Left ventricle myocardium superior (tissue), 1 donor: ENCODE measurements around the gene METTL1. TPM values are rescaled to one million over a fixed set of nuclear protein-coding genes. Genes with fewer than 3 reads are reported as not detected.

Source experiments
- ATAC-seq: fragments of 200-7000 bp; cut with Tn5 transposase; one replicate; pipeline ENCODE4 v1.9.1; 2020; ENCODE audit warnings: mild to moderate bottlenecking, moderate library complexity
- DNase-seq: peaks from one replicate; pipeline ENCODE4 v3.0.0-alpha.2; 2020
- intact Hi-C: fragments of 100-400 bp; cut with micrococcal nuclease; formaldehyde crosslinking; loops from one replicate; pipeline ENCODE4 v1.11.0; 2022
- total RNA-seq: library from RNA; stranded (reverse); fragmentation: NEBNext Ultra II Directional; extraction: Animal tissue kit (Norgen Biotek cat#: 25700); gene quantifications from one replicate; pipeline ENCODE4 v1.2.1, GENCODE V29; 2021
- donor health status: DM: no; HTN: yes; CAD: no; lungs with severe emphysema.

METTL1 gene
- total RNA-seq, 1 donor from 2014 or later, result 7.5 TPM

DNA sequence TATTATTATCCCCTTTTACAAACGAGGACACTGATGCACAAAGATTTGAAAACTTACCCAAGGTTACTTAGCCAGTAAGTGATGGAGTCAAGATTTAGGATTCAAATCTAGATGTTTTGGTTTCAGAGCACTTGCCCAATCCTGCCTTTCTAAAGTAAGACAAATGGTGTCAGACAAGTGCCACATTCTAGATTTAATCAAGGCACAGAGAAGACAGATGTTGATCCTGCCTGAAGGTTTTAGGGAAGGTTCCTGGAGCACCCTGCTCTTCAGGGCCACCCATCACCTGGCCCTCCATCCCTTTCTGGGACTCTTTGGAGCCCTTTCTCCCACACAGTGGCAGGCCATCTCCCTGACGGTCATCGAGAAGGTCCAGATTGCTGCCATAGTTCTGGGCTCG lies 14.1 kb downstream of the METTL1 start:
- no peak for ATAC-seq
- intact Hi-C loops, result no loop called here

DNA sequence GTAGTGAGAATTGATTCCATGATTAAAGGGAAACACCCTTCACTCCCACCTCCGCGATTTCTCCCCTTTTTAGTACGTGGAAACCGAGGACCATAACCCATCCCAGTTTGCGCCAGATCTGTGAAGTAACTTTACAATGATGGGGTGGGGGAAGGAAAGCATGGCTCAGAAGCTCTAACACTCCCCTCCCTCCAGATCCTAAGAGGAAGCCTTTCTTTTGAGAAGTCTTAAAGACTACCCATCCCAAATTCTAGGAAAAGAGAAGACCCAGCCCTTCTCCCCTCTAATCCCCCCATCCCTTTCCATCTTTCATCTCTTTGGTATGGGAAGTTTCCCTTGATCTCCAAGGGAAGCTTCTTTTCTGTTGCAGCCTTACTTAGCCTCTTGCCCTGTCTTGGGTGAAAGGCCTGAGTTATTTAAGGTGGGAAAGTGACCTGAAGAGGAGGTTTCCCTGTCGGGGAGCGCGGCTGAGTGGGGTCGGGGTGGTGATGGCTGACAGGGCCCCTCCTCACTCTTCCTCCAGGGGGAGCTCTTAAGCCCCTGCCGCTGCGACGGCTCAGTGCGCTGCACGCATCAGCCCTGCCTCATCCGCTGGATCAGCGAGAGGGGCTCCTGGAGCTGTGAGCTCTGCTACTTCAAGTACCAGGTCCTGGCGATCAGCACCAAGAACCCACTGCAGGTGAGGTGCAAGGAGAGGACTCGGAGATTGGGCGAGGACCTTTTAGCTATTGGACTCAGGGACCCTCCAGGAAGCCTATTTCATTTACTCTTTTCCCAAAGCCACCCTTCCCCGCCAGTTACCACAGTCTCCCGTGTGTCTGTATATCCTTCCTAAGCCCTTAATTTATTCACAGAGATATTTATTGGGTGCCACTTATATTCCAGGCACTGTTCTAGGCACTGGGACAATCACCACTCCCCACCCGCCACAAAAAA lies 15.2 kb downstream of the METTL1 start:
- ATAC-seq (no peak), DNase-seq (peak; percentile 58)
- intact Hi-C loops, result no loop called here

More for the DNA sequence above, 14.1 kb downstream of the METTL1 start:
- DNase-seq, result no peak

DNA sequence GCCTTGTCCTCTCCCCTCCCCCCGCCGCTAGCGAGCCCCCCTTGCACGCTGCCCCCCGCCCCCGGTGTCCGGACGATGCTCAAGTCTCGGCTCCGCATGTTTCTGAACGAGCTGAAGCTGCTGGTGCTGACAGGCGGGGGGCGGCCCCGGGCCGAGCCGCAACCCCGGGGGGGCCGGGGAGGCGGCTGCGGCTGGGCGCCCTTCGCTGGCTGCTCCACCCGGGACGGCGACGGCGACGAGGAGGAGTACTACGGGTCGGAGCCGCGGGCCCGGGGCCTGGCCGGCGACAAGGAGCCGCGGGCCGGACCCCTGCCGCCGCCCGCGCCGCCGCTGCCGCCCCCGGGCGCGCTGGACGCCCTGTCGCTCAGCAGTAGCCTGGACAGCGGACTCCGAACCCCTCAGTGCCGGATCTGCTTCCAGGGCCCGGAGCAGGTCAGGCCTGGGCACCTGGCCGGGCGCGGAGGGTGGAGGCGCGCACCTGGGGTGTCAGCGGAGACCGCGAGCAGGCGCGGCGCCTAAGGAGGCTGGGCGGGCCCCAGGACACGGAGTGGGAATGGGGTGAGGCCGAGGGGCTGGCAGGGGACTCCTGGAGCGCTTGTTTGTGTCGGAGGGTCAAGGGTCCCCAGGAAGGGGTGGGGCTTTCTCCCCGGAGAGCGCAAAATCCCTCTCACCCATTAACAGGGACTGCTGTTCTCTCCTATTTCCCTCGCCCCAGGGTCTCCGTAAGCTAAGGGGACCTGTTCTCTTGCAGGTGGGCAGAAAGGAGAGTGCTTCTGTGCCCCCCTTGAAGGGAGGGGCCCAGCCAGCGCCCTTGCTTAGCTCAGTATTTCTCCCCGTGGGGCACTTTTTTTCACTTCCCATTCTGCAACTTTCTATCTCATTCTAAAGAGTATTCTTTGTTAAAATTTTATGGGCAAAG lies 16.2 kb downstream of the METTL1 start:
- intact Hi-C loops, result no loop called here
- peak; percentile 59 for DNase-seq
- no peak for ATAC-seq

DNA sequence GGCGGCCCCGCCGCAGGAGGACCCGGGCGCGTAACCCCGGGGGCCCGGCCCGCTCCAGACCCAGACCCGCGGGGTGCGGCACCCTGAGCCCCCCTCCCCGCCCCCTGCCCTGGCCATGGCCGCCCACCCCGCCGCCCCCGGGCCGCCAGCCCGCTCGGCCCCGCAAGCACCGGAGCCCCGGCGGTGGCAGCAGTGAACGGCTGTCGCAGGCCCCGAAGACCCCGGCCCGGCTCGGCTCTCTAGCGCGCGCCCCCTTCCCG lies 16.8 kb downstream of the METTL1 start:
- no peak for ATAC-seq
- intact Hi-C loops, result no loop called here
- no peak for DNase-seq

DNA sequence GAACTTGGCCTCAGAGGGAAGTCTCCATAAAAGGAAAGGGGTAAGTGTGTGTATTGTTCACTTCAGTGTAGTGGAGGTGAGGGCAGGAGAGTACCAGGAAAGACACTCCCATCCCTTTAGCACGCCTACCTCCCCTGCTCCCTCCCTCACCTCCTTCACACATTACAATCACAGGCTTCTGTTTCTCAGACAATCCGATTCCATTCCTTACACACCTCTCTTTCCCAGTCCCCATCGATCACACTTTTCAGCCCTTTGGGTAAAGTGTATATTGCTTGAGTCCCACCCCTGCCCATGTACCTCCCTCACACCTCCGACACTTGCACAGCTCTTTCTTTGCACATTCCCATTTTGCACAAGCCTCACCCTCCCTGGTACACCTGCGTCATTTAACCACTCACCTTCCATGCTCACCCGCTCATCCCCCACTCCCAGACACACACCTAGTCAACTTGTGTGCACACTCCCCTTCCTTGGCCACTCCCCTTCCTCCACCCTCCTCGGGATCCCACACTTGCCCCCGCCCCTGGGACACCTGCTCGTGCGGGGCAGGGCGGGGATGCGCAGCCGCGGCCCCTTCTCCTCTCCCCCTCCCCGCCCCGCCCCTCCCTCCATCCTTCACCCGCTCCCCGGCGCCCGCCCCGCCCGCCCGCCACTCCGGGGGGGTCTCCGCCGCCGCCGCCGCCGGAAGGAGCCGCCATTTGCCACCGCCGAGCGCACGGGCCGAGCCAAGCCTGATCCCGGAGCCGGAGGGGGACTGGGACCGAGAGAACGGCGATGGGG lies 17.3 kb downstream of the METTL1 start, which contains the start of gene MARCHF9:
Gene MARCHF9, plus strand, starts transcription at position 693 of the 783 bp plus-strand sequence. CDS start 426 bp downstream, outside the sequence.
- DNase-seq (peak; percentile 71), ATAC-seq (peak; percentile 5)
- intact Hi-C loops, result no loop called here

DNA sequence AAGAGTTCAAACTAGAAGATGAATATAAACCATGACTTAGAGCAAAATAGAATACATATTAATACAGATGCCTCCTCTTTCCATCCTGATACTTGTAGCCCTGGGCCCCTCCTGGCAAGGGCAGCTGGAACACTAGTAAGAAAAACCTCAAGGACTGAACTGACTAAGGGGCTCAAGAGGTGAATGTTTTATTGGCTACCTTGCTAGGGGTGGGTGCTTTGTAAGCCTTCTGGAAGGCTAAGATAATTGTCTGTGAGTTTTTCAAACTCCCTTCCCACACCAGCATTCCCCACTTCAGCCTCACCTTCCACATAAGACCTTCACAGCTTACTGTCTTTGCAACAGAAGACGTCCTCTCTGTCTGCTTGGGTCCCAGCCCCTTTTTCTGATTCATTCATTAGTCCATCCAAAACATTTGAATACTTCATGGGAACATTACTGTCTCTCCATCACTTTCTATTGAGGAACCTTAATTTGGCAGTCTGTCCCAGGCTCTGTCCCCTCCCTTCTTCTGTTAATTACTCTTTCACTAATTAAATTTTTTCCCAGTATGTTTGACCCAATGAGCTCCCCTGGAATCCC lies 18.1 kb downstream of the METTL1 start:
- ATAC-seq, result no peak
- no peak for DNase-seq
- intact Hi-C loops, result no loop called here

DNA sequence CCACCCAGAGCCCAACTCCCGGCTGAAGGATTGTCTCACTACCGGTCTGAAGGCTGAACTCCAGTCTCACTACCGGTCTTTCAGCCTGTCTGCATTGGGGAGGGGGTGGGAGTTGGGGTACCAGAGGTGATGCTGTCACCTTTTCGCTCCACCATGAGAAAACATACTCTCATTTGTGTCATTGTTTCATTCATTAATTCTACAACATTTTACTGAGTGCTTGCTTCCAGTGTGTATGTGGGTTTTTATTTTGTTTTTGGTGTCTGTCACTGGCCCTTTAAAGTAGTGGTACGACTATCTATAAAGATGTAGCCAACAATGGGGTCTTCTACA lies 19.3 kb downstream of the METTL1 start:
- intact Hi-C loops, result no loop called here
- DNase-seq (no peak), ATAC-seq (no peak)

DNA sequence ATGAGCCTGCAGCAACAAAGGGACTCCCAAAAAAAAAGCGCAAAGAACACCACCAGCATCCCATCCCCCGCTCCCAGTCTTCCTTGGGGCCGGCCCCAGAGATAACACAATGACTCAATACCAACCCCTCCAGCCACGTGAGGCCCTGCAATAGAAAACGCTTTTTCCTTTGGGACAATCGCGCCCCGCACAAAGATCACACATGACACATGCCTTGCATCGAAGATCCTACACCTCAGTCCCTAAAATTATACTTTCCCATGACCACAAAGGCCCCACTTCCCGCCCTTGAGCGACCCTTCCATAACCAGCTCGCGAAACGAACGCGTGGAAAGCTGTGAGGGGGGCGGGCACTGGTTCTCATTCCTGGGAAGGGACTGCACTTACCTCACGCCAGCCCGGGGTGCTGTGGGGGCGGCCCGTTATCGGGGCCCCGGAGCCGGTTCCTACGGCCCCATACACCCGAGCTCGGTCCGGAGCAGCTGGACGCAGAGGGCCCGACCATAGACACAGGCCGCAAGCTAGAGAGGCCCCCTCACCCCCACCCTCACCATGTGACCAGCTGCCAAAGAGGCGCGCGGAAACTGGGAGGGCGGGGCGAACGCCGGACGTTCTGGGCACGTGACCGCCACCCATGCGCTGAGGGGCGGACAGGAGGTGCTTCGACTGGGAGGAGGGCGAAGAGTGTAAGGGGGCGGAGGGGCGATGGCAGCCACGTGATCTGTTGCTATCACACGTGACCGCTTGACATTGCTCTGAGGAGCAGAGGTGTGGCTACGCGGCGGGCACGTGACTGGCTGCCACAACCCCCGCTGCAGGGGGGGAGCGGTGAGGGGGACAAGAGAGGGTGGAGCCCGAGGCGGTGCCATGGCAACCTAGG lies 19.9 kb downstream of the METTL1 start, which contains the start of gene CDK4:
Gene CDK4, minus strand, starts transcription at position 523 of the 880 bp plus-strand sequence. CDS start 593 bp downstream, outside the sequence.
- ATAC-seq (peak; percentile 89), DNase-seq (peak; percentile 99)
- intact Hi-C loops, result no loop called here

DNA sequence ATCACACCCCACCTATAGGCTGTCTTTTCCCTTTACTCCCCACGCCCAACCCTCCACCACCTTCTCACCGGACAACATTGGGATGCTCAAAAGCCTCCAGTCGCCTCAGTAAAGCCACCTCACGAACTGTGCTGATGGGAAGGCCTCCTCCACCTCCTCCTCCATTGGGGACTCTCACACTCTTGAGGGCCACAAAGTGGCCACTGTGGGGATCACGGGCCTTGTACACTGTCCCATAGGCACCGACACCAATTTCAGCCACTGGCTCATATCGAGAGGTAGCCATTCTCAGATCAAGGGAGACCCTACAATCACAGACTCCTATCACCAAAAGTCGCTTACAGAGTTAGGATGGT lies 20.5 kb downstream of the METTL1 start:
- DNase-seq (no peak), ATAC-seq (no peak)
- intact Hi-C loops, result no loop called here

DNA sequence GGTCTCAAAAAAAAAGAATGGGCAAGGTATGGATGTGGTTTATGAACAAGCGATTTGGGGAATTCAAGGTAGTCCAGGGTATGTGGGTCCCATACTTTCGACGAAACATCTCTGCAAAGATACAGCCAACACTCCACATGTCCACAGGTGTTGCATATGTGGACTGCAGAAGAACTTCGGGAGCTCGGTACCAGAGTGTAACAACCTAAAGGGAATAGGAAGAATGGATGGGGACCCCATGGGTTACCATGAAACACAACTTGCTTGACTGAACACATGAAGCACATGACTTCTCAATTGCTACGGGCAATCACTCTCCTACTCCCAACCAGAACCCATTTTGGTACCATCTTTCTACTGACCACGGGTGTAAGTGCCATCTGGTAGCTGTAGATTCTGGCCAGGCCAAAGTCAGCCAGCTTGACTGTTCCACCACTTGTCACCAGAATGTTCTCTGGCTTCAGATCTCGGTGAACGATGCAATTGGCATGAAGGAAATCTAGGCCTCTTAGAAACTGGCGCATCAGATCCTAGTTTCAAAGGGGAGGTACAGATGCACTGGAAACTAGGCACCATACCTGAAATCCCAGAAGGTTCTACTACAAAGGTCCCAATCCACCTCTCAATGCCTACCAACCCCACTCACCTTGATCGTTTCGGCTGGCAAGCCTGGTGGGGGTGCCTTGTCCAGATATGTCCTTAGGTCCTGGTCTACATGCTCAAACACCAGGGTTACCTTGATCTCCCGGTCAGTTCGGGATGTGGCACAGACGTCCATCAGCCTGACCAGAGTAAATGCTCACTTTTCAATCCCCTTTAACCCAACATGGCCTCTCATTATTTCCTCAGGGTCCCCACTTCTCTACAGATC lies 21.1 kb downstream of the METTL1 start:
- ATAC-seq (no peak), DNase-seq (no peak)
- intact Hi-C loops, result no loop called here

DNA sequence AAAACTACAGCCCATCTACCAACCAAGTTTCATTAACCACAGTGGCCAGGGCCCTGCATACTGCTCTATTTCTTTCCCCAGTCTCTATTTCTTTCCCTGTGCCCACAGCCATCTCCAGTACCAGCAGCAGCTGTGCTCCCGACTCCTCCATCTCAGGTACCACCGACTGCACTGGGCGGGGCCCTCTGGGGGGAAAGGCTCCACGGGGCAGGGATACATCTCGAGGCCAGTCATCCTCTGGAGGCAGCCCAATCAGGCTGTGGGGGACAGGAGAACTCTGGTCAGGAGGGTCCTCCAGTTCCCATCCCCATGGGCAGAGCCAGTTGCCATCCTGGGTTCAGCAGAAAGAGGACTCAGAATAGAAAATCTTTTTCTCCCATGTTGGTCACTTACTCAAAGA lies 22.8 kb downstream of the METTL1 start:
- intact Hi-C loops, result no loop called here
- ATAC-seq (no peak), DNase-seq (no peak)

DNA sequence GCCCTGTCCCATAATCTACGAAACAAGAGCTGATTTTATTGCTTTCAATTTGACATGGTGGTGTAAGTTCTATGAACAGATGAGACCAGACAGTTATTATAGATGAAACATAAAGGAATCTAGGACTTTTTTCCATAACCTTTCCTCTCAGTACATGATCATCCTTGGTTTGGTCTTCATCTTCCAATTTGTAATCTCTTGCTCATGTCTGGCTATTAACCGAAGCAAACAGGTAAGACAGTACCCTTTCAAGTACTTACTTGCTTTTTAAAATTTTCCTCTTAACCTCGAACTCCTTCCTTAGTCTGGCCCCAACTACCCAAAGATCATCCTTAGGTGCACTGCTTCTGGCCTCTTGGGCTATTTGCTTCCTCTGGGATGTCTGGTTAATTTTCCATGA lies 25.9 kb downstream of the METTL1 start:
- intact Hi-C loops, result no loop called here
- no peak for ATAC-seq
- no peak for DNase-seq

DNA sequence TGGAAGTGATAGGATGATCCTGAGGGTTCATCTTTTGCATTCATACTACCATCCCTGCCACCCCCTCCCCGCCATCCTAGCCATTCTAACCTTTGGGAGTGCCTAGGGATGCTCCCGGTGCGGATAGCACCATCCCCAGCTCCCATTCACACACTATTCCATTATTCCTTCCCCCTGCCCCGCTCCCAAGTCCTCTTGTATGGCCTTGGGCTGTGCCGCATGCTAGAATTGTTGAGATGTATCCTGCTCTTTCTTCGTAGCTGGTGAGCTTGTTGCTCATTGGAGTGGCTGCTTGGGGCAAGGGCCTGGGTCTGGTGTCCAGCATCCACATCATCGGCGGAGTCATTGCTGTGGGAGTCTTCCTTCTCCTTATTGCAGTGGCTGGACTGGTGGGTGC lies 26.4 kb downstream of the METTL1 start:
- intact Hi-C loops, result no loop called here
- ATAC-seq (peak; percentile 2), DNase-seq (no peak)

DNA sequence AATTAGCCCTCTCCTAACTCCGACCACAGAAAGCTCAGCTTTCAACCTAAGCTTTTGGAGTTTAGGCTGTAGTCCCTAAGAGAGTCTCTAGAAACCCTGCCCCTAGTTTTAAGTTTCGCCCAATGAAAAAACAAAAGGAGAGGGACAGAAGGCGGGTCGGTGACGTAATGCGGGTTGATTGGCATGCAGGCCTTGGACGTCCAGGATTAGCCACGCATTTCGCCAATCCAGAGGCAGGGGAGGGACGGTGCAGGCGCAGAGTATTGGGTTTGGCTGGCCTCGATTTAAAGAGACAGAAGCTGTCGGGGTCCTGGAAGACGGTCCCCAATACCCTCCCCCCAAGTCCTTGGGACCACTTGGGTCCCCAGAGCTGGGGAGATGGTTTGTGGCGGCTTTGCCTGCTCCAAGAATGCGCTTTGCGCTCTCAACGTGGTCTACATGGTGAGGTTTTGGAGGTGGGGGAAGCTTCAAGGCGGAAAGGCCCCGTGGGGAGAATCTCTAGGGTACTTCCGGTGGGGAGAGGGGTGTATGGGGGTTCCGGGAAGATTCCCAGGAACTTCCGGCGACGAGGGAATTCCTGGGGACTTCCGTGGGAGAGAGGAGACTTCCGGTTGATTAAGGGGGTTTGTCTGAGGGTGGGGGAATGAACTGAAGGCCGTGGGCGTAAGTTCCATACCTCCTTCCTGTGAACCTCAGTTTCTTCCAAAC lies 27.0 kb downstream of the METTL1 start, which contains the start of gene TSPAN31:
Gene TSPAN31, plus strand, starts transcription at position 263 of the 708 bp plus-strand sequence. Its CDS starts 116 bp downstream, at position 379.
- ATAC-seq (peak; percentile 94), DNase-seq (peak; percentile 97)
- intact Hi-C loops, result no loop called here

DNA sequence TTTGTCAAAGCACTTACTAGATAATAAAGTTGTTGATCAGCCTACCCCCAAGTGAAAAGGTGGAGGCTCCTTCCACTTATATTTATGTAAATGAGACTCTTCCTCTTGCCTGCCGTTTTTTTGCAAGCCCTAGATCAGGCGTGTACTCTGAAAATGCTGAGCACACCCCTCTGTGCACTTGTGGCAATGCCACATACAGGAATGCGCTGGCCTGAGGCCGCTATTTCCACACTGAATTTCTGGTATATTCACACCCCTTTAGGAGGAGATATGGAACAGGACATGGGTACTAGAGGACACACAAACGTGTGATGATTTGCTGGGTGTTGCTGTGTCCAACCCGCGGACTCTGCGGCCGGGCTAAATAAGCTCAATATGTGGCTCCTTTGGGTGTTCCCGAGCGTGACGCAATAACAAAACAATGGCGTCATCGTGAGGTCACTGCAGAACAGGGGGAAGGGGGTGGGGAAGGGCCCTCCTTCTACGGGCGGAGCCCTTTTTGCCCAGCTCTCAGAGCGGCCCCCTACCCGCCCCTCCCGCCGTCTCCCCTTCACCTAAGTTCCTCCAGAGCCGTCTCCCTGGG lies 27.6 kb downstream of the METTL1 start:
- ATAC-seq (peak; percentile 58), DNase-seq (peak; percentile 73)
- intact Hi-C loops, result no loop called here

DNA sequence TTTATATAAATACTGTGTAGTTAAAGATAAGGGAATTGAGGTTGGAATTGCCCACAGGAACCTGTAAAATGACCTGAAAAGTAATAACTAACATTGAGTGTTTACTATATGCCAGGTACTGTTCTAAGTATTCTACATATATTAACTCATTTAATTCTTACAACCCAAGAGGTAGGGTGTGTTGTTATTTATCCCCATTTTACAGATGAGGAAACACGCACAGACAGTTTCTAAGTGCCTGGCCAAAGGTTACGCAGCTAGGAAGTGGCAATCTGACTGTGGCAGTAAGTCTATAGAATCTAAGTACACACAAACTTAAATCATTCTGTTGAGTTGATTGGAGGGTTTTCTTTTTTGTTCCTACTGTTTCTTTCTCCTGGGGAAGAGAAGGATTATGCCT lies 28.1 kb downstream of the METTL1 start:
- DNase-seq (no peak), ATAC-seq (no peak)
- intact Hi-C loops, result no loop called here
